ENCODE data around the gene MEOX1. TPM values are rescaled to one million over a fixed set of nuclear protein-coding genes. Genes with fewer than 3 reads are reported as not detected.

MEOX1 gene
- total RNA-seq, 1 experiment from 2014 or later, result not detected

DNA sequence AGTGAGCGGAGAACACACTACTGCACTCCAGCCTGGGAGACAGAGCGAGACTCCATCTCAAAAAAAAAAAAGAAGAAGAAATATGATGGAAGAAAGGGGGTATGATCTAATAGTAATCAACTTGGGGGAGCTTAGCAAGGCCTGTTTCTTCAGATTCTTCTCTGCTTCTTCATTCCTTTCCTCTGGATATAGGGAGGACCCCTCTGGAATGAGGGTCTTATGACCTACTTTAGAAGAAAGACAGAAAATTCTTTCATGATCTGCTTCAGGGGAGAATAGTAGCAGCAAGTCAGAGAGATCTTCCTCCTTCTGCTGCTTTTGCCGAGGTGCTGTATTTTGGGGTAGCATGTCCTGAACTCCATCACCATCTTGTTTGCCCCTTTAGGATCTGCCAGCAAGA is 70.7 kb downstream of the MEOX1 start:
- no peaks in the 10 kb centered on the region for H3K36me3 Mint-ChIP-seq (ENCODE audit: insufficient read depth, unreplicated experiment)
- CTCF ChIA-PET, result interaction anchor here (0.6 to 1.0 kb wide), 3 partner anchors 47 to 671 kb away, joined by 3 to 4 read pairs (median 3); no protein-coding TSS in a partner anchor
- no peak overlapping the region for H3K4me3 Mint-ChIP-seq (ENCODE audit: low read depth, unreplicated experiment)
- no peak overlapping the region for H3K27ac Mint-ChIP-seq (ENCODE audit: unreplicated experiment)
- TF ChIP-seq, protein P1, sequence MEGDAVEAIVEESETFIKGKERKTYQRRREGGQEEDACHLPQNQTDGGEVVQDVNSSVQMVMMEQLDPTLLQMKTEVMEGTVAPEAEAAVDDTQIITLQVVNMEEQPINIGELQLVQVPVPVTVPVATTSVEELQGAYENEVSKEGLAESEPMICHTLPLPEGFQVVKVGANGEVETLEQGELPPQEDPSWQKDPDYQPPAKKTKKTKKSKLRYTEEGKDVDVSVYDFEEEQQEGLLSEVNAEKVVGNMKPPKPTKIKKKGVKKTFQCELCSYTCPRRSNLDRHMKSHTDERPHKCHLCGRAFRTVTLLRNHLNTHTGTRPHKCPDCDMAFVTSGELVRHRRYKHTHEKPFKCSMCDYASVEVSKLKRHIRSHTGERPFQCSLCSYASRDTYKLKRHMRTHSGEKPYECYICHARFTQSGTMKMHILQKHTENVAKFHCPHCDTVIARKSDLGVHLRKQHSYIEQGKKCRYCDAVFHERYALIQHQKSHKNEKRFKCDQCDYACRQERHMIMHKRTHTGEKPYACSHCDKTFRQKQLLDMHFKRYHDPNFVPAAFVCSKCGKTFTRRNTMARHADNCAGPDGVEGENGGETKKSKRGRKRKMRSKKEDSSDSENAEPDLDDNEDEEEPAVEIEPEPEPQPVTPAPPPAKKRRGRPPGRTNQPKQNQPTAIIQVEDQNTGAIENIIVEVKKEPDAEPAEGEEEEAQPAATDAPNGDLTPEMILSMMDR (IDR thresholded peaks at IDR 0.05; ENCODE audit: unreplicated experiment), result no peak
- no peaks in the 10 kb centered on the region for H3K9me3 Mint-ChIP-seq (ENCODE audit: low read depth, unreplicated experiment)
- peaks cover 10% of the 10 kb centered on the region for H3K27me3 Mint-ChIP-seq (ENCODE audit: unreplicated experiment)
- H3K4me1 Mint-ChIP-seq (ENCODE audit: low read depth, unreplicated experiment), result no peaks in the 10 kb centered on the region
- intact Hi-C loops (cut with micrococcal nuclease; ENCODE audit: unreplicated experiment), result no loop called here
- BruUV-seq (replicated peaks), result no TSS peak
- no peak for DNase-seq

Other genes starting within 250 kb of the MEOX1 start
- gene DHX8, start 177.9 kb downstream of the MEOX1 start, total RNA-seq (2022), result 83.6 and 94.8 TPM in 2 replicates
- 80.3 and 85.6 TPM in 2 replicates for gene ETV4, start 115.6 kb downstream of the MEOX1 start, total RNA-seq (2022)
- not detected in 2 replicates for gene SOST, start 96.9 kb upstream of the MEOX1 start, total RNA-seq (2022)
- gene DUSP3, start 117.1 kb upstream of the MEOX1 start, total RNA-seq (2022), result 80.3 and 81.9 TPM in 2 replicates
- gene CFAP97D1, start 118.5 kb upstream of the MEOX1 start, total RNA-seq (2022), result not detected in 2 replicates
- 19.9 and 21.9 TPM in 2 replicates for gene MPP3, start 171.2 kb upstream of the MEOX1 start, total RNA-seq (2022)
- gene CD300LG, start 185.3 kb upstream of the MEOX1 start, total RNA-seq (2022), result not detected in 2 replicates
- gene MPP2, start 245.6 kb upstream of the MEOX1 start, total RNA-seq (2022), result 5.5 and 6.7 TPM in 2 replicates

All from Calu3 (cell line).